HG03565 (cell line): Measurements from ENCODE around the gene MEIG1.
"Not testable (repeated sequence)": the region's sequence is repeated elsewhere in the genome, so short reads cannot be mapped to it uniquely, and the experiment has no call there.

Experiments
- ATAC-seq: cut with Tn5 transposase; IDR thresholded peaks from one replicate; pipeline ENCODE4 v1.9.1; 2021; ENCODE audit warnings: mild to moderate bottlenecking, moderate library complexity; ENCODE audit not compliant: unreplicated experiment

Gene MEIG1

DNA sequence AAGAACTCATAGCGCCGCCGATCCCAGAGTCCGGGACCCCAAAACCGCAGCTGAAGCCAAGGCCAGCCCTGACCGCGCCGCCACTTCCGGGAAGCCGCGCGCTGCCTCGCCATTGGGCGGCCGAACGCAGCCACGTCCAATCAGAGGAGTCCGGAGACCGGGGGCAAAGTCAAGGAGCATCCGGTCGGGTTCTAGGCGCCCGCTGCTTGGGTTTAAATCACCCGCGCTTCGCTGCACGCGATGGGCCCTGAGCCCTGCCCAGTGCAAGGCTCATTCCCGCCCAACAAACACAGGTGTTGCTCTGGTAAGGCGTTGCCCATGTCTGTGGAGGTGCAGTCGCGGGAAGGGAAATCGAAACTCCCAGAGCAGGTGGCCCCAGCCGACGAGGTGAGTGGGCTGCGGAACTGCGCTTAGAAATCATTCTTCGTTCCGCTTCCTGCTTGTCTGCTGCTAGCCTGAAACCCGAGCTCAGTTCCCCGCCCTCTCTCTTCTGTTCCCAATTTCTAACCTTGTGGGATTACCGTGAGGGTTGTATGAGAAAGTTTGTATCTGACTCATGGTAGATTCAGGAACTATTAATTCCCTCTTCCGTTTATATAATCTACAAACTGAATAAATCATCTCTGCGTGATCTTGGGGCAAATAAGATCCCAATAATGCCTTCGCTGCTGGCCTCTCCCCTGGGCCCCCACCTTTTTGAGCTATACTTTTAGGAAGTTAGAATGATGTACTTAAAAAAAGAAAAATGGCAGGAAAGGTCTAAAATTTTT lies 5.0 kb upstream of the MEIG1 start, which contains the start of gene DCLRE1C:
TSS of gene DCLRE1C (minus strand) at position 96 of the 770 bp plus-strand sequence. CDS start at position 10, 86 bp downstream.
- ATAC-seq: peak; percentile 64

DNA sequence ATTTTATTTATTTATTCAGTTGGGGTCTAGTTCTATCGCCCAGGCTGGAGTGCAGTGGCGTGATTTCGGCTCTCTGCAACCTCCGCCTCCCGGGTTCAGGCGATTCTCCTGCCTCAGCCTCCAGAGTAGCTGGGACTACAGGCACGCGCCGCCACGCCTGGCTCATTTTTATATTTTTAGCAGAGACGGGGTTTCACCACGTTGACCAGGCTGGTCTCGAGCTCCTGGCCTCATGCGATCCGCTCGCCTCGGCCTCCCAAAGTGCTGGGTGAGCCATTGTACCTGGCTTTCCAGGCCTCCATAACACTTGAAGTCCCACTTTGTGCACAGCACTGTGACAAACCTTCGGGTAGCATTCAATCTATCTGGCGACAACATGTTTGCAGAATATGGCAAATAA lies 4.3 kb upstream of the MEIG1 start:
- ATAC-seq: no peak

DNA sequence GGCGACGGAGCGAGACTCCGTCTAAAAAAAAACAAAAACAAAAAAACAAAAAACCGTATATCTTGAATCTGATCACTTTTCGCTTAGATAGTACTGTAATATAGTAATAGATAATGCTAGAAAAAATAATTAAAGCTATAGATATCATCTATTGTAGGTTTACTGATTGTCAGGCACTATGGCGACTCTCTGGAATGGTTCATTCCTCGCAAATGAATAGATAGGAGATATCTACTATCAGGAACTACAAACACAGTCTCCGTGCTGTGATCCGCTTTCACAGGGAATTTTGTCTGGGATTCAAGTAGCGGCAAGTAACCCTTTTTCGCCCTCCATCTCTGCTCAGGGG lies 342 bp upstream of the MEIG1 start:
- no peak for ATAC-seq

DNA sequence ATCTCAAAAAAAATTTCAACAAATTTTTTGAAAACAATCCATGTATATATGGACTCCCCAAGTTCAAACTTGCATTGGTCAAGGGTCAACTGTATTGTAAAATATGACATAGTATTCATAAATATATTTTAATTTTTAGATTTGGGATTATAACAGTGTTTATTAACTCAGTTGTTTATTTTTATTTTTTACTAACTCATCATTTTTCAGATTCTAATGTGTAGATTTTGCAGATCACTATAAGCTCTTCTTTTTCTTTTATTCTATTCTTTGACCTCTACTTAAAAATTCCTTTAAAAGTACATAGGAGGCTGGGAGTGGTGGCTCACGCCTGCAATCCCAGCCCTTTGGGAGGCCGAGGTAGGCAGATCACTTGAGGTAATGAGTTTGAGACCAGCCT lies 8.7 kb downstream of the MEIG1 start:
- ATAC-seq: no peak

DNA sequence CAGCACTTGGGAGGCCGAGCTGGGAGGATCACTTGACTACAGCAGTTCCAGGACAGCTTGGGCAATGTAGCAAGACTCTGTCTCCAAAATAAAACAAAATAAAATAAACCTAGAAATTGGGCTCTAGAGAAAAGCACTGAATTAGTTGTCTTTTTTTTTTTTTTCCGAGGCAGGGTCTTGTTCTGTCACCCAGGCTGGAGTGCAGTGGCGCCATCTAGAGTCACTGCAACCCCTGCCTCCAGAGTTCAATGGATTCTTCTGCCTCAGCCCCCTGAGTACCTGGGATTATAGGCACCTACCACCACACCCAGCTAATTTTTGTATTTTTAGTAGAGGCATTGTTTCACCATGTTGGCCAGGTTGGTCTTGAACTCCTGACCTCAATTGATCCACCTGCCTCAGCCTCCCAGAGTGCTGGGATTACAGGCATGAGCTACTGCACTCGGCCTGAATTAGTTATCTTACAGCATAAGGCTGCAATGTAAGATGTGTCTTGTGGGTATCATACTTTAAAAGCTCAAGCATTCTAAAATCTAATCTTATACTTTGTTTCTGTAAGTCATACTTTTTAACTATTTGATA lies 12.8 kb downstream of the MEIG1 start:
- no peak for ATAC-seq

DNA sequence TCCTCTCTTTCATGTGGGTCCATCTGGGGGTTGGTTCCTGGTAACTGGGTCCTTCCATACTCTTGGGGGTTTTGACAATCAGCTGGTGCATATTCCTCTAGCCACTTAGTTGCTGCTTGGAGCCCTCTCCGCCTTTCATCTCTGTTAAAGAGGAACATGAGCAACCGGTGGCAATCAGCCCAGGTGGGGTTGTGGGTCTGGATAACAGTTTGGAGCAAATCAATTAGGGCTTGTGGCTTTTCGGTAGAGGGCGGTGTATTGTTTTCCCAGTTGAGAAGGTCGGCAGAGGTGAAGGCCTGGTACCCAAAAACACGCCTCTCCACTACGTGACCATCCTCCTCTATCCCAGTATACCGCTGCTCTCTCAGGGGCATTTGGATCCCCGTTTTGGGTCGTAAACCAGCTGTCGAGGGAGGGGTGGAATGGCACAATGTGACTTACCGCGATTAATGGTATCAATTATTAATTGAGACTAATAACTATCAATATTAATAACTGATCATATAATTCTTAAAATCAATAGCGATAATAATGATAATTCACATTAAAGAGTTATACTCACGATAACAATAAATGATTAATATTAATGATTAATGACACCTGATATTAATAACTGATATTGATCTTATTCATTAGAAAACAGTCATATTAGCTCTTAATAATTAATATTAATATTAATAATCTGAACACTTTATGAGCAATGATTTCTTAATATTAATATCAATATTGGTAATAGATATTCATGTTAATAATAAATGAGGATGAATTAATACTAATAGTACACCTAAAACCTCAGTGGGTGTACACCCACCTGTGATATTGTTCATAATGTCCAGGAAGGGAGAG lies 15.2 kb downstream of the MEIG1 start:
- not testable (repeated sequence) for ATAC-seq

DNA sequence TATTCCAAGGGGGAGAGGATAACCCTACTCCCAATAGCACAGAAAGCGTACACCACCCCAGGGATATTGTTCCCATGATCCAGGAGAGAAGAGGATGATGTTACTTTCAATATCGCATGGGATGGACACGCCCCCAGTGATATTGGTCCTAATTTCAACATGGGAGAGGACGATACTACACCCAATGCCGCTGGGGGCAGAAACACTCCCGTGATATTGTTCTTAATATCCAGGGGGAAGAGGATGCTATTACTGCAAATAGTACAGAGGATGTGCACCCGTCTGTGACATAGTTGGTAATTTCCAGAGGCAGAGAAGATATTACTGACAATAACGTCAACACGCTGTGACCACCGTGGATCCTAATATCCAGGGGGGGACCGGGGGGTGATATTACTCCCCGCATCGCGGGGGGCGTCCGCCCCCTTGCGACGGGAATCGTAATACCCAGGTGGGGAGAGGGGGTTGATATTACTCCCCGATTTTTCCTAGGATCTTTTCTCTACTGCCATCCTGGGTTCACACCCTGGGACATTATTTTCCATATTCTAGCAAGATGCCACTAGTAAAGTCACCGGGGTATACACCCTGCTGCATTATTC lies 16.6 kb downstream of the MEIG1 start:
- no peak for ATAC-seq

DNA sequence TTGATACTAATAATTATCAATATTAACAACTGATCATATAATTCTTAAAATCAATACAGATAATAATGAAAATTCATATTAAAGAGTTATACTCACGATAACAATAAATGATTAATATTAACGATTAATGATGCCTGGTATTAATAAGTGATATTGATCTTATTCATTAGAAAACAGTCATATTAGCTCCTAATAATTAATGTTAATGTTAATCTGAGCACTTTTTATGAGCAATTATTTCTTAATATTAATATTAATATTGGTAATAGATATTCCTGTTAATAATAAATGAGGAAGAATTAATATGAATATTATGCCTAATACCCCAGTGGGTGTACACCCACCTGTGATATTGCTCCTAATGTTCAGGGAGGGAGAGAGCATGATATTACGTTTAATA lies 23.6 kb downstream of the MEIG1 start:
- ATAC-seq: no peak

DNA sequence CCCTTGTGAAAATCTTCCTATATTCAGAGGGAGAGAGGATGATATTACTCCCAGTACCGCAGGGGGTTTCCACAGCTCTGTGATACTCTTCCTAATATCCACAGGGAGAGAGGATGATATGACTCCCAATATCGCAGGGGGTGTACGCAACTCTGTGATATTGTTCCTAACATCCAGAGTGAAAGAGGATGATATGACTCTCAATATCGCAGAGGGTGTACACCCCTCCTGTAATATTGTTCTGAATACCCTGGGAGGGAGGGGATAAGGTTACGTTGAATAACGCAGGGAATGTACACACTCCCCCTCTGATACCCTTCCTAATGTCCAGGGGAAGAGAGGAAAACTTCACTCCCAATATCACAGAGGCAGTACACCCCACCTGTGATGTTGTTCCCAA lies 30.4 kb downstream of the MEIG1 start:
- ATAC-seq: not testable (repeated sequence)

DNA sequence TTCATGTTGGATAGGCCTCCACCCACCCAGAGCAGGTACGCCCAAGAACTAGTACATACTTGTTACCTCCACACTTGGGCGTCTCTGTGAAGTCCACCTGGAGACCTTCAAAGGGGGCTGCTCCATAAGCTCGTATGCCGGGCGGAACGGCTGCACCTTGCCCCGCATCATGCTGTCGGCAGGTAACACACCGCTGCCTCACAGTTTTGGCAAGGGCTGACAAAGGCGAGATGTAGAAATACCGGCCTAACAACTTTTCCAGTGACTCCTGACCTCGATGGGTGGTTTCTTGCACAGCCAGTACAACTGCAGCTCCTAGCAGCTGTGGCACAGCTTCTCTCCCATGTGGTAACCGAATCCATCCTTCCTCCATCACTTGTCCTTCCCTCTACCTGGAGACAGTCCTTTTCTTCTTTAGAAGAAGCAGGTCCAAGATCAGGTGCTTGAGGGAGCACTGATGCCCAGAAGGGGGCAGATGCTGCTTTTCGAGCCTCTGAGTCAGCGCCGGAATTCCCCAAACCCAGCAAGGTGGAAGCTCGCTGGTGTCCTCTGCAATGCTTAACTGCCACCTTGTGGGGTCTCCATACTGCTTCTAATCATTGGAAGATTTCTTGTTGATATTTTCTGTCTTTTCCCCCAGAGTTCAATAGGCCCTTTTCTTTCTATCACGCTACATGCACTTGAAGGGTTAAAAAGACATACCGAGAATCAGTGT lies 32.0 kb downstream of the MEIG1 start:
- not testable (repeated sequence) for ATAC-seq

DNA sequence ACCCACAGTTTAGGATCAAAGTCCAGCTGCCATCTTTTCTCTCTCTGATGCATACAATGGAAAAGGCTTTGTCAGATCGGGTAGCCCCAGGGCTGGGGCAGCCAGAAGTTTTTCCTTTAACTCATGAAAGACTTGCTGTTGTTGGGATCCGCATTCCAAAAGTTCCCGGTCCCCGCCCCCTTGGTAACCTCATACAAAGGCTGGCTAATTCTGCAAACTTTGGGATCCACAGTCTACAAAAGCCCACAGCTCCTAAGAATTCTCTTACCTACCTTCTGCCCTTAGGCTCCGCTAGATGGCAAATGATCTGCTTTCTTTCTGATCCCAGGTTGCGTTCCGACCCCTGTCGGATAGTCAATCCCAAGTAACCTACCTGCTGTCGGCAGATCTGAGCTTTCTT lies 33.1 kb downstream of the MEIG1 start:
- not testable (repeated sequence) for ATAC-seq

DNA sequence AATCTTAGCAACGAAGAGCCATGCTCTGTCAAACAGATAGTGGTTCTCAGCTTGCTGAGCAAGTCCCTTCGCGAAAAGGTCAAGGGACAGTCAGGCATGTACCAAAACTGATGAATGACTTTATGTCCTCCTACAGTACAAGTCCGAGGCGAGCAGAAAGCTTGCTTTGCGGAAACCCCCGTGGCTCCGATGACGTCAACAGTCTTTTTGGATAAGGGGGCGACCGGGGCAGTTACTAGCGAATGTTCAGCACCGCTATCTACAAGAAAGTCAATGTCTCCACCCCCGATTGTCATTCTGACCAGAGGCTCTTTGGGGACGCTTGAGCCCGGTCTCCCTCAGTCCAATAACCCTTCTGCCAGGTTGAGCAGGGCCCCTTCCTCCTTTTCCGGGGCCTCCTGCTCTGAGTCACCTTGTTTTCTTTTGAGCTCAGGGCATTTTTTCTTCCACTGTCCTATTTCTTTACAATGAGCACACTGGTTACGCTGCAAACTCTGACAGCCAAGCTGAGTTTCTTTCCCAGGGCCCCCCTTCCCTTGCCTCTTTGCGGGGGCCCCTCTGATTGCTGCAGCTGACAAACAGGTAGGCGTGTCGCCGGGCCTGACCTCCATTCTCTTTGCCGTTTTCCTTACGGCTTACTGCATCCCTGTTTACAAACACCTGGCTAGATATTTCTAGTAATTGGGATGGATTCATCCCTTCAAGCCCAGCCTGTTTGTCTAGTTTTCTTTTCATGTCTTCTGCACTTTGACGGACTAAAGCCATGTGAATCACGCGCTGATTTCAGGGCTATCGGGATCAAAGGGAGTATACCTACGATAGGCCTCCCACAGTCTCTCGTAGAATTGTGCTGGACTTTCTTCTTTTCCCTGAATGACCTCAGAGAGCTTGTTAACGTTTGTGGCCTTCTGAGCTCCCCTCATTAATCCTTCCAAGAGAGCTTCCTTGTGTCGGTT lies 34.6 kb downstream of the MEIG1 start:
- ATAC-seq: not testable (repeated sequence)

DNA sequence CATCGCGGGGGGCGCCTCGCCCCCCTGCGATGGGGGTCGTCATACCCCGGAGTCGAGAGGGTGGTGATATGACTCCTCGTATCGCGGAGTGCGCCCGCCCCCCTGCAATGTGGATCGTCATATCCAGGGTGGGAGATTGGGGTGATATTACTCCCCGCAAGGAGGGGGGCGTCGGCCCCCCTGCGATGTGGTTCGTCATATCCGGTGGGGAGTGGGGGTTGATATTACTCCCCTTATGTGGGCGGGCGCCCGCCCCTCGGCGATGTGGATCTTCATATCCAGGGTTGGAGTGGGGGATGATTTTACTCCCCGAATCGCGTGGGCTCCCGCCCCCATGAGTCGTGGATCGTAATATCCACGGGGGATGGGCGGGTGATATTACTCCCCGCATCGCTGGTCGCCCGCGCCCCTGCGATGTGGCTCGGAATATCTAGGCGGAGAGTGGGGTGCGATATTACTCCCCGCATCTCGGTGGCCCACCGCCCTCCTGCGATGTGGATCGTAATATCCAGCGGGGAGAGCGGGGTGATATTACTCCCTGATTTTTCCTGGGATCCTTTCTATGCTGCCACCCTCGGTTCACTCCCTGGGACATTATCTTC lies 36.9 kb downstream of the MEIG1 start:
- ATAC-seq: no peak

DNA sequence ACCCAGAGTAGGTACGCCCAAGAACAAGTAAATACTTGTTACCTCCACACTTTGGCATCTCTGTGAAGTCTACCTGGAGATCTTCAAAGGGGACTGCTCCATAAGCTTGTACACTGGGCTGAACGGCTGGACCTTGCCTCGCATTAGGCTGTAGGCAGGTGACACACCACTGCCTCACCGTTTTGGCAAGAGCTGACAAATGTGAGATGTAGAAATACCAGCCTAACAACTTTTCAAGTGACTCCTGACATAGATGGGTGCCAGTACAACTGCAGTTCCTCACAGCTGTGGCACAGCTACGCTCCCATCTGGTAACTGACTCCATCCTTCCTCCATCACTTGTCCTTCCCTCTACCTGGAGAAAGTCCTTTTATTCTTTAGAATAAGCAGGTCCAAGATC lies 54.3 kb downstream of the MEIG1 start:
- not testable (repeated sequence) for ATAC-seq

DNA sequence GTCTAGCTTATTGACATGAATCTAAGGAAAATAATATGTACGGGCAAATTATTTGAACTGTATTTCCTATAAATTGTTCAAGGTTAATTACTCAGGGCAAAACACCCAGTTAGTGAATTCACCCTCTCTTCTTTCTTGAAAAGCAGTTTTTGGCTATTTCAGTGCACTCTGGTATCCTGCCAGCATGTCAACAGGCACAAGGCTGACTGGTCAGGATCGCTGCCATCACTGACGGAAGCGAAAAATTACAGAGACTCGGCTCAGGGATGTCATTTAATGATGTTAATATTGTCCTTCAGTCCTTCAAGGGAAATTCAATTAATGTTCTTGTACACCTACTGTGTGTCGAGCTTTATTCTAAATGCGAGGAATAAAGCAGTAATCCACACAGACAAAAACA lies 56.3 kb downstream of the MEIG1 start:
- no peak for ATAC-seq

DNA sequence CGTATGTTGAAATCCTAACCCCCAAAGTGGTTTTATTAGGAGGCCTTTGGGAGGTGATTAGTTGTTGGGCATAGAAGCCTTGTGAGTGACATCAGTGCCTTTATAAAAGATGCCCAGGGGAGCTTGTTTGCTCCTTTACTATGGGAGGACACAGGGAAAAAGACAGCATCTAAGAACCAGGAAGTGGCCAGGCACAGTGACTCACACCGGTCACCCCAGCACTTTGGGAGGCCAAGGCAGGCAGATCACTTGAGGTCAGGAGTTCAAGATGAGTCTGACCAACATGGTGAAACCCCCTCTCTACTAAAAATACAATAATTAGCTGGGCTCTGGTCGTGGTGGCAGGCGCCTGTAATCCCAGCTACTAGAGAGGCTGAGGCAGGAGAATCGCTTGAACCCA lies 61.8 kb downstream of the MEIG1 start:
- not testable (repeated sequence) for ATAC-seq
